H1 (cell line): Measurements from ENCODE around the gene CUX1. TPM values are rescaled to one million over a fixed set of nuclear protein-coding genes. Genes with fewer than 3 reads are reported as not detected.

Source experiments
- CTCF ChIA-PET: fragments of 300-600 bp; sonication (Branson Sonifier 250); formaldehyde crosslinking; loops from one replicate; lab custom pipeline; 2021; ENCODE audit not compliant: partially characterized antibody; lab: Charles Lee
- POLR2A ChIA-PET: fragments of 300-600 bp; sonication (Branson Sonifier 250); formaldehyde crosslinking; loops from one replicate; lab custom pipeline; 2021; ENCODE audit warnings: inconsistent platforms; ENCODE audit not compliant: partially characterized antibody; lab: Charles Lee
- DNase-seq, 2 experiments: peaks; one replicate each; pipeline versions ENCODE4 v3.0.0 to v3.0.0-alpha.2; 2010 to 2022; ENCODE audit warnings: low spot score in 2 of 2, low read depth in 1 of 2, mixed read lengths in 1 of 2
- FAIRE-seq: peaks from 2 replicates; lab custom pipeline; 2011; peaks lifted over from hg19 to GRCh38; lab: Jason Lieb, UNC
- H2AFZ ChIP-seq: 2 replicates; pipeline ENCODE4 v1.8.1; 2012; ENCODE audit warnings: low read length, inconsistent platforms
- H2AK5ac ChIP-seq: 2 replicates; pipeline ENCODE4 v1.6.1; 2013; ENCODE audit warnings: low read depth, low read length
- H2BK120ac ChIP-seq: replicated peaks from 2 replicates; pipeline ENCODE3; 2013; ENCODE audit warnings: low read depth, low read length, inconsistent platforms
- H2BK12ac ChIP-seq: 2 replicates; pipeline ENCODE4 v1.6.1; 2013; ENCODE audit warnings: low read depth, low read length
- H2BK15ac ChIP-seq: 2 replicates; pipeline ENCODE4 v1.6.1; 2013; ENCODE audit warnings: low read length
- H2BK20ac ChIP-seq: 2 replicates; pipeline ENCODE4 v1.6.1; 2013; ENCODE audit warnings: low read length
- H2BK5ac ChIP-seq: 2 replicates; pipeline ENCODE4 v1.6.1; 2013; ENCODE audit warnings: low read depth, low read length
- H3K14ac ChIP-seq: 2 replicates; pipeline ENCODE4 v1.6.1; 2013; ENCODE audit warnings: inconsistent platforms; ENCODE audit not compliant: insufficient read length
- H3K18ac ChIP-seq: 2 replicates; pipeline ENCODE4 v1.6.1; 2013; ENCODE audit warnings: low read length; ENCODE audit errors: extremely low read depth
- H3K23ac ChIP-seq: 2 replicates; pipeline ENCODE4 v1.6.1; 2013; ENCODE audit warnings: inconsistent platforms; ENCODE audit not compliant: insufficient read length
- H3K23me2 ChIP-seq: 2 replicates; pipeline ENCODE4 v1.6.1; 2013; ENCODE audit warnings: low read depth, low read length
- H3K27ac ChIP-seq: 2 replicates; pipeline ENCODE4 v1.6.1; 2011; ENCODE audit warnings: low read depth, low read length, inconsistent platforms
- H3K27me3 ChIP-seq, 4 experiments: replicated peaks in 1 of 4; 1 replicate in 1 of 4; 2 replicates in 3 of 4; pipeline versions ENCODE4 v1.6.1 to v1.8.1; 2011 to 2013; ENCODE audit warnings: low read length in 3 of 4, mild to moderate bottlenecking in 3 of 4, inconsistent platforms in 2 of 4, mixed read lengths in 2 of 4, moderate library complexity in 1 of 4; ENCODE audit not compliant: control insufficient read depth in 3 of 4, insufficient read depth in 3 of 4; ENCODE audit errors: extremely low read depth in 1 of 4
- H3K36me3 ChIP-seq, 4 experiments: 2 replicates each; pipeline versions ENCODE4 v1.6.1 to v1.8.1; 2011 to 2013; ENCODE audit warnings: mild to moderate bottlenecking in 4 of 4, low read length in 3 of 4, moderate library complexity in 2 of 4, control low read depth in 1 of 4, inconsistent platforms in 1 of 4; ENCODE audit not compliant: insufficient read depth in 4 of 4, control insufficient read depth in 2 of 4
- H3K4ac ChIP-seq: replicated peaks from 2 replicates; pipeline ENCODE3; 2013; ENCODE audit warnings: low read length, low read depth, mixed read lengths, inconsistent platforms; ENCODE audit not compliant: insufficient read length
- H3K4me1 ChIP-seq, 4 experiments: replicated peaks in 1 of 4; 1 replicate in 1 of 4; 2 replicates in 3 of 4; pipeline versions ENCODE4 v1.6.1 to v1.8.1; 2011 to 2013; ENCODE audit warnings: low read length in 3 of 4, inconsistent platforms in 2 of 4, mixed read lengths in 1 of 4; ENCODE audit not compliant: insufficient read depth in 4 of 4, control insufficient read depth in 3 of 4
- H3K4me2 ChIP-seq, 2 experiments: 2 replicates each; pipeline versions ENCODE4 v1.6.1 to v1.8.1; 2011 to 2013; ENCODE audit warnings: low read depth in 2 of 2, low read length in 2 of 2, control low read depth in 1 of 2, inconsistent platforms in 1 of 2, mild to moderate bottlenecking in 1 of 2; ENCODE audit not compliant: insufficient read depth in 1 of 2
- H3K4me3 ChIP-seq, 4 experiments: fragments of 200-600, 300-600 bp in 1 of 4; sonication (generic), shearing (Covaris generic), sonication (Bioruptor Twin) in 1 of 4; 2 replicates each; pipeline versions ENCODE4 v1.5.1 to v1.8.1; 2011 to 2016; ENCODE audit warnings: low read length in 4 of 4, low read depth in 3 of 4, control low read depth in 2 of 4, inconsistent platforms in 2 of 4, mild to moderate bottlenecking in 2 of 4, mixed read lengths in 1 of 4, moderate library complexity in 1 of 4; ENCODE audit not compliant: insufficient read depth in 2 of 4; ENCODE audit errors: extremely low read depth in 1 of 4
- H3K56ac ChIP-seq: replicated peaks from 2 replicates; pipeline ENCODE3; 2013; ENCODE audit warnings: low read depth, mild to moderate bottlenecking, mixed read lengths, low read length, inconsistent platforms; ENCODE audit not compliant: insufficient read length
- H3K79me1 ChIP-seq: 2 replicates; pipeline ENCODE4 v1.6.1; 2013; ENCODE audit warnings: low read depth, low read length, control low read depth
- H3K79me2 ChIP-seq, 2 experiments: 2 replicates each; pipeline versions ENCODE4 v1.6.1 to v1.8.1; 2012 to 2013; ENCODE audit warnings: low read length in 2 of 2, mild to moderate bottlenecking in 2 of 2, inconsistent platforms in 1 of 2; ENCODE audit not compliant: insufficient read depth in 2 of 2, control insufficient read depth in 1 of 2
- H3K9ac ChIP-seq, 4 experiments: replicated peaks in 1 of 4; 1 replicate in 1 of 4; 2 replicates in 3 of 4; pipeline versions ENCODE4 v1.6.1 to v1.8.1; 2011 to 2013; ENCODE audit warnings: low read depth in 3 of 4, low read length in 3 of 4, control low read depth in 2 of 4, mild to moderate bottlenecking in 2 of 4, moderate library complexity in 2 of 4, inconsistent platforms in 1 of 4; ENCODE audit errors: extremely low read depth in 1 of 4
- H3K9me3 ChIP-seq, 2 experiments: 2 replicates each; pipeline versions ENCODE4 v1.6.1 to v1.8.1; 2012 to 2013; ENCODE audit warnings: mild to moderate bottlenecking in 2 of 2, moderate library complexity in 2 of 2, control low read depth in 1 of 2, inconsistent platforms in 1 of 2, low read depth in 1 of 2, low read length in 1 of 2, mixed read lengths in 1 of 2; ENCODE audit not compliant: insufficient read depth in 2 of 2
- H4K20me1 ChIP-seq, 2 experiments: replicated peaks in 1 of 2; 2 replicates each; pipeline versions ENCODE3 to v1.8.1; 2011 to 2013; ENCODE audit warnings: inconsistent platforms in 2 of 2, low read length in 2 of 2, mild to moderate bottlenecking in 1 of 2; ENCODE audit not compliant: insufficient read depth in 2 of 2, control insufficient read depth in 1 of 2
- H4K5ac ChIP-seq: 2 replicates; pipeline ENCODE4 v1.6.1; 2013; ENCODE audit warnings: low read length, low read depth, mixed read lengths, inconsistent platforms; ENCODE audit not compliant: insufficient read length
- H4K8ac ChIP-seq: 2 replicates; pipeline ENCODE4 v1.8.0; 2013; ENCODE audit warnings: mild to moderate bottlenecking, moderate library complexity, low read length, inconsistent platforms; ENCODE audit not compliant: insufficient read depth; ENCODE audit errors: extremely low read depth
- H4K91ac ChIP-seq: replicated peaks from 2 replicates; pipeline ENCODE3; 2013; ENCODE audit warnings: low read length, mixed read lengths, inconsistent platforms; ENCODE audit not compliant: insufficient read length
- ASH2L ChIP-seq: fragments of 200-600, 300-600 bp; sonication (generic); IDR thresholded peaks from one replicate; pipeline ENCODE4 v1.7.1; 2017; ENCODE audit warnings: low read length
- JUN ChIP-seq: IDR thresholded peaks from 2 replicates; pipeline ENCODE4 v1.6.1; 2011; ENCODE audit warnings: low read depth, mild to moderate bottlenecking, improper control_type of control experiment, low read length
- MAFK ChIP-seq: IDR thresholded peaks from 2 replicates; pipeline ENCODE4 v1.6.1; 2012; ENCODE audit warnings: low read depth, mild to moderate bottlenecking, improper control_type of control experiment, low read length
- SAP30 ChIP-seq: fragments of 300-600 bp; sonication (generic); IDR thresholded peaks from 2 replicates; pipeline ENCODE4 v1.7.1; 2012; ENCODE audit warnings: low read length, moderate library complexity, mild to moderate bottlenecking, inconsistent platforms; ENCODE audit not compliant: insufficient read depth, insufficient replicate concordance
- WGBS, 2 experiments: shearing (Covaris generic) in 1 of 2; methylation state at CpG; one replicate each; pipeline versions ENCODE4 v1.1.6 to v1.1.7; 2013 to 2015; ENCODE audit warnings: low lambda C conversion rate in 2 of 2, mixed read lengths in 2 of 2, inconsistent platforms in 1 of 2, low coverage in 1 of 2, missing lambda C conversion rate in 1 of 2; ENCODE audit not compliant: insufficient replicate concordance in 2 of 2, insufficient coverage in 1 of 2, insufficient read length in 1 of 2; ENCODE audit errors: extremely low coverage in 1 of 2, missing lambda C conversion rate in 1 of 2; 5-methylcytosine and 5-hydroxymethylcytosine counted together
- polyA plus RNA-seq, 7 experiments: library from polyadenylated mRNA; depleted of rRNA in 3 of 7; stranded (reverse) in 5 of 7; unstranded in 2 of 7; fragments of >200 nt in 5 of 7; fragments of 200-250 nt in 2 of 7; gene quantifications; 1 replicate in 5 of 7; 2 replicates in 1 of 7; 4 replicates in 1 of 7; pipeline versions ENCODE4 v1.2.1 to v1.2.3, GENCODE V29; 2011 to 2013; ENCODE audit warnings: missing spikeins in 2 of 7, mixed read lengths in 2 of 7
- total RNA-seq: library from RNA; stranded (reverse); fragmentation: NEBNext Ultra II Directional; extraction: Animal tissue kit (Norgen Biotek cat#: 25700); gene quantifications from 2 replicates; pipeline ENCODE4 v1.2.1, GENCODE V29; 2021
- TF ChIP-seq, protein P1 (sequence below): IDR thresholded peaks from 2 replicates; pipeline ENCODE4 v1.6.1; 2011; ENCODE audit warnings: low read depth, mild to moderate bottlenecking, low read length; ENCODE audit not compliant: insufficient read depth

CUX1 gene
- total and polyA plus RNA-seq, 2 of the 8 experiments (the other 6 are each of a cell fraction or from before 2014, with no cell fraction given) = 21.6 to 65.9 TPM

DNA sequence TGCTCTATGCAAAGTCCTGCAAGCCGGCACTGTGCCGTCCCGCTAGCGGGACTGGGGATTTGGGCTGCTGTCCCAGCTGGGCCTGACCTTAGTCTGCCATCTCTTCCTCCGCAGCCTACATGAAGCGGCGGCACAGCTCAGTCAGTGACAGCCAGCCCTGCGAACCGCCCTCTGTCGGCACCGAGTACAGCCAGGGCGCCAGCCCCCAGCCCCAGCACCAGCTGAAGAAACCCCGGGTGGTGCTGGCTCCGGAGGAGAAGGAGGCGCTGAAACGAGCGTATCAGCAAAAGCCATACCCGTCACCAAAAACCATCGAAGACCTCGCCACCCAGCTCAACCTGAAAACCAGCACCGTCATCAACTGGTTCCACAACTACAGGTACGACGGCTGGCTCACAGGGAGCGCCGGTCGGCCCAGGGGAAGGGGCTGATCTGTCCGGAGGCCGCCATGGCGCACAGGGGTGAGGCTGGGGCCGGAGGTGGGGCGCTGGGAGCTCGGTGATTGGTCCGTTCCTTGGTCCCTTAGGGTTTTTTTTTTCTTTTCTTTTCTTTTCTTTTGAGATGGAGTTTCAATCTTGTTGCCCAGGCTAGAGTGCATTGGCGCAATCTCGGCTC is 421.9 kb downstream of the CUX1 start:
- H3K4me2 ChIP-seq = no peak overlapping the region
- H3K4me3 ChIP-seq = no peak overlapping the region
- H4K20me1 ChIP-seq = no peaks in the 10 kb centered on the region
- ChIA-PET POLR2A (no interaction called here), CTCF (interaction anchor here (1.3 to 2.9 kb wide), 2 partner anchors 33 to 34 kb away, joined by 3 to 11 read pairs; no protein-coding TSS in a partner anchor)
- H3K9ac ChIP-seq = no peak overlapping the region
- no peaks in the 10 kb centered on the region for H3K79me1 ChIP-seq
- no peaks in the 10 kb centered on the region for H3K79me2 ChIP-seq
- no peak overlapping the region for H2BK120ac ChIP-seq
- H3K4me1 ChIP-seq = no peaks in the 10 kb centered on the region; a peak in 1 of 7 replicates
- 93% methylated on average over 29 of the region's 35 CpGs; no CpG with 5 or more reads in 1 of the 2 experiments for WGBS, 2 experiments
- H2BK5ac ChIP-seq = no peak overlapping the region
- no peak for FAIRE-seq
- H4K5ac ChIP-seq = no peak overlapping the region
- no peak overlapping the region for H4K91ac ChIP-seq
- H2BK12ac ChIP-seq = no peak overlapping the region
- no peak overlapping the region for H4K8ac ChIP-seq
- H3K14ac ChIP-seq = no peak overlapping the region
- H3K36me3 ChIP-seq = peaks cover 3 to 18% (median 8%) of the 10 kb centered on the region in 4 experiments; a peak in 6 of 8 replicates
- H3K23me2 ChIP-seq = no peaks in the 10 kb centered on the region
- H2AK5ac ChIP-seq = no peak overlapping the region
- no peak for DNase-seq
- H3K18ac ChIP-seq = no peak overlapping the region
- no peak overlapping the region for H2BK20ac ChIP-seq
- no peak overlapping the region for H2AFZ ChIP-seq
- H3K4ac ChIP-seq = no peak overlapping the region
- H3K23ac ChIP-seq = no peak overlapping the region
- H3K27me3 ChIP-seq = no peaks in the 10 kb centered on the region
- no peaks in the 10 kb centered on the region for H3K9me3 ChIP-seq
- H3K27ac ChIP-seq = no peak overlapping the region
- no peak overlapping the region for H3K56ac ChIP-seq
- H2BK15ac ChIP-seq = no peak overlapping the region
- TF ChIP-seq SAP30 (no peak), JUN (no peak), ASH2L (no peak), MAFK (no peak)
- TF ChIP-seq, protein P1, sequence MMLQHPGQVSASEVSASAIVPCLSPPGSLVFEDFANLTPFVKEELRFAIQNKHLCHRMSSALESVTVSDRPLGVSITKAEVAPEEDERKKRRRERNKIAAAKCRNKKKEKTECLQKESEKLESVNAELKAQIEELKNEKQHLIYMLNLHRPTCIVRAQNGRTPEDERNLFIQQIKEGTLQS = no peak
